GM12875 (cell line): Measurements from ENCODE around the gene TNFRSF1B.

Experiments used
- H3K4me3 ChIP-seq: one replicate; pipeline ENCODE4 v1.5.1; 2011; ENCODE audit warnings: low read depth, low read length, control low read depth
- CTCF ChIP-seq: IDR thresholded peaks from 2 replicates; pipeline ENCODE4 v1.5.1; 2011; ENCODE audit warnings: low read depth, mild to moderate bottlenecking, control low read depth, inconsistent platforms, low read length, moderate library complexity, borderline replicate concordance; ENCODE audit not compliant: insufficient read depth

TNFRSF1B gene

GRCh38 chr1:12147201-12147701 is 19.5 kb upstream of the TNFRSF1B start:
- H3K4me3 ChIP-seq: no peak overlapping the region
- no peak for TF ChIP-seq CTCF

DNA sequence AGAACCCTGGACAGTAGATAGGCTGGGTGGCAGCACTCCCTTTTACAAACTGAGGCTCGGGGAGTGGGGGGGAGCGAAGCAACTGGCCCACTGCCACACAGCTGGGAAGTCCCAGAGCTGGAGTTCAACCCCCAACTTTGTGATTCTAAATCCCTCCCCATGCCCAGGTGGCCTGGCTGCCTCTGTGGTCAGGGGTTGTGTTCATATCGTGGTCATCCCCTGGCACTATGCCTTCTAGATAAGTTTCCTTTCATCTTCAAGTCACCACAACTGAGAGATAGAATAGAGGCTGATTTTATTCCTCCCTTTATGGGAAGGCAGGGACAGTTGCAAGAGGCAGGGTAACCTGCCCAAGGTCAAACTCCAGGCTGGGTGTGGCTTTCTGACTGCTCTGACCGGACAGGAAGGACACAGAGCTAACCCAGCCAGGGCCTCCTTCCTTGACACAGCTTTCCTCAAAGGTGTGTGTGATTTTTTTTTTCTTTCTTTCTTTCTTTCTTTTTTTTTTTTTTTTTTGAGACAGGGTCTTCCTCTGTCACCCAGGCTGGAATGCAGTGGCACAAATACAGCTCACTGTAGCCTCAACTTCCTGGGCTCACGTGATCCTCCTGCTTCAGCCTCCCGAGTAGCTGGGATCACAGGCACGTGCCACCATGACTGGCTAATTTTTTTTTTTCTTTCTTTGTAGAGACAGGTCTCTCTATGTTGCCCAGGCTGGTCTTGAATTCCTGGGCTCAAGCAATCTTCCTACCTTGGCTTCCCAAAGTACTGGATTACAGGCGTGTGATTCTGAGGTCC is 18.4 kb upstream of the TNFRSF1B start:
- no peak for TF ChIP-seq CTCF
- H3K4me3 ChIP-seq: no peak overlapping the region

DNA sequence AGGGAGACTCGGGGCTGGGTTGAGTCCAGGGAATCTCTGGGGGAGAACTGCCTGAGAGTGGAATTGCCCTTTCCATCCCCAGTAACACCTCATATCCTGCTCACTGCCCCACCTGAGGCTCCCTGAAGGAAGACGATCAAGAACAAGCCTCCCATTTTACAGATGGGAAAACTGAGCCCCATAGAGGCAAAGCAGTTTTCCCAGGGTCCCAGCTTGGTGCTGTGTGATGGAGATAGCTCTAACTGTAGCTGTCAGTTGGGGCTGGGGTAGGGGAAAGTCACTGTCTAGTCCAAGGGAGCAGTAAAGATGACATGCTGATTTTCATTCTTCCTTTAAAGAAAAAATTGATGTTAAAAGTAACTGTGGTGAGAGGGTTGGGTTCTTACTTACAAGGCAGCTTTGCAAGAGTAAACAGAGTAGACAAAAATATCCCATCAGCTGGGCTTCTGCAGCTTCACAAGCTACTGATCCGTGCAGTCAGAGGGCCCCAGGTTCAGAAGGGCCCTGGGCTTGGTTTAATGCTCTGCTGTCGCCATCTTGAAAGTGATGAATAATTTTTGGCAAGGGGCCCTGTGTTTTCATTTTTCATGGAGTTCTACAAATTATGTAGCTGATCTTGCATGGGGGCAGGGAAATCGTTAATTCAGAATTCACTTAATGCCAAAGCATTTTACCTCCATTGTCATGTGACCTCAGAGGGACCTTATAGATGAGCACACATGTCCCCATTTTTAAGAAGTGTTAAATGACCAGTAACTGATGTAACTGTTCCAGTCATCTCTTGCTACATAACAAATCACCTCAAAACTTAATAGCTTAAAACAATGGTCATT is 17.6 kb upstream of the TNFRSF1B start:
- no peak overlapping the region for H3K4me3 ChIP-seq
- no peak for TF ChIP-seq CTCF

- no peak for TF ChIP-seq CTCF
- no peak overlapping the region for H3K4me3 ChIP-seq
These were observed 17.0 kb upstream of the TNFRSF1B start for GRCh38 chr1:12149791-12150175.

DNA sequence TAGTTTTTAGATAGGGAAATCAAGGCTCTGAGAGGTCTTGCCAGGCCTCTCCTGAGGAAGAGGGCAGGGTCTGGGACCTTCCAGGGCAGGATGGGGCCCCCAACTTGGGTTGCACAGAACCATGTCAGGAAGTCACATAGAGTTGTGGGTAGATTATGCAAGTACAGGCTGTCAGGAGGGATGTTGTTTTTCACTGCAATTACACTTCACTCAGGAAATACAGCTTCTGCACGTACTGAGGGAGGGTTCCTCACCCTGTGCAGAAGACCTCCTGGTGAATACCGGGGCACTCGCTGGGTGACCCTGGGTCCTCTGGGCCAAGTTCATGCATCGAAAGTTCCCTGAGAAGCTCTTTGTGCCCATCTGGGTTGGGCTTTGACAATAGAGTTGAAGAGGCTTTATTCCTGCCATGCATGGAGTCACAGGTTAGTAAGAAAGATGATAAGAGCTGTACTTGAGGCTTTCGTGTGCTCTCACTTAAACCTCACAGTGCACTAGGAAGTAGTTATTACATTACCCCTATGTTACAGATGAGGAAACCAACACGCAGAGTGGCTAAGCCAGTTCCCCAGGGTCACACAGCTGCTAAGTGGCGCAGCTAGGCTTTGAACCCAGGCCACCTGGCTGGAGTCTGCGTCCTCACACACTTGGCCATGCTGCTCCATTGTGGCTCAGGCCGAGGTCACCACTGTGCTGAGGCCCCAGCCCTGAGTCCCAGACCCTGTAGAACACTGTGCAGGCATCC is 16.2 kb upstream of the TNFRSF1B start:
- H3K4me3 ChIP-seq: no peak overlapping the region
- TF ChIP-seq CTCF: no peak

DNA sequence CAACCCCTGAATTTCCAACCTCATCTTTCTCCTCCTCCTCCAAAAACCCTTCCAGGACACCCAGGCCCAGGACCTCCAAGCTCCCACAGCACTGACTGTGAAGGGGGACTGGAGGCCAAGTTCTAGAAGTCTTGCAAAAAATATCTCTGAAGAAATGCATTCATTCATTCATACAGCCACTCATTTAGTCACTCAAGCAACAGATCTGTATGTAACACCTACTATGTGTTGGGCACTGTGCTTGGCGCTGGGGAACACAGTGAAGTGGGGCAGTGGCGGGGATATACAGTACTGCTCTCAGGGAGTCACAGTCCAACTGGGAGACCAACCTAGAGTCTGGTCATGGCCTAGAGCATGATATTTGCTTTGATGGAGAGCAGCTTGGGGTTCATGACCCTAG is 15.3 kb upstream of the TNFRSF1B start:
- no peak for TF ChIP-seq CTCF

More for the DNA sequence above, 15.3 kb upstream of the TNFRSF1B start:
- no peak overlapping the region for H3K4me3 ChIP-seq
